ENCODE results near the gene PACSIN2. TPM values are rescaled to one million over a fixed set of nuclear protein-coding genes. Genes with fewer than 3 reads are reported as not detected.

Gene PACSIN2
- total and polyA plus RNA-seq, 2 of the 13 experiments (the other 11 are each of a cell fraction or from before 2014, with no cell fraction given), result 54.1 to 68.8 TPM

DNA sequence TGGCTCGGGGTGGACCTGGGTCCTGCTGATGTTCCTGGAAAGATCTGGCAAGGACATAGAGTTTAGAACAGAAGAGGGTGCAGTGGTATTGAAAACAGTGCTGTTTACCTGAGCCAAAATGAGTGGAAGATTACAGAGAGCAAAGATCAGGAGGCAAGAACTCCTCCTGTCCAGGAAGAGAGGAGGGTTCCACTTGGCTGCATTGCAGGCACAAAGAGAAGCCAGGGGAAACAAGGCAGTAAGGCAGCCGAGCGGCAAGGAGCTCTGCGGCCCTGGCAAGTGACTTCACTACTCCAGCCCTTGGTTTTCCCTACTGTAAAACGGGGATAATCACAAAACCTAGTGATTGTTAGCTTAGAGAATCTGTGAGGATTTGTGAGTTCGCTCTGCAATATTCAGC lies 3.7 kb upstream of the PACSIN2 start (continued):
- TF ChIP-seq, protein P1, sequence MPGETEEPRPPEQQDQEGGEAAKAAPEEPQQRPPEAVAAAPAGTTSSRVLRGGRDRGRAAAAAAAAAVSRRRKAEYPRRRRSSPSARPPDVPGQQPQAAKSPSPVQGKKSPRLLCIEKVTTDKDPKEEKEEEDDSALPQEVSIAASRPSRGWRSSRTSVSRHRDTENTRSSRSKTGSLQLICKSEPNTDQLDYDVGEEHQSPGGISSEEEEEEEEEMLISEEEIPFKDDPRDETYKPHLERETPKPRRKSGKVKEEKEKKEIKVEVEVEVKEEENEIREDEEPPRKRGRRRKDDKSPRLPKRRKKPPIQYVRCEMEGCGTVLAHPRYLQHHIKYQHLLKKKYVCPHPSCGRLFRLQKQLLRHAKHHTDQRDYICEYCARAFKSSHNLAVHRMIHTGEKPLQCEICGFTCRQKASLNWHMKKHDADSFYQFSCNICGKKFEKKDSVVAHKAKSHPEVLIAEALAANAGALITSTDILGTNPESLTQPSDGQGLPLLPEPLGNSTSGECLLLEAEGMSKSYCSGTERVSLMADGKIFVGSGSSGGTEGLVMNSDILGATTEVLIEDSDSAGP (CRISPR knock-in tag; IDR thresholded peaks at IDR 0.05; ENCODE audit: borderline replicate concordance), result peak; percentile 34
- TF ChIP-seq NFE2 (CRISPR knock-in tag; IDR thresholded peaks at IDR 0.05) (no peak), NONO (IDR thresholded peaks at IDR 0.05) (no peak), NONO (CRISPR knock-in tag; conservative IDR thresholded peaks at IDR 0.05) (no peak), ZNF562 (CRISPR knock-in tag; IDR thresholded peaks at IDR 0.05; ENCODE audit: borderline replicate concordance) (no peak), HNRNPLL (IDR thresholded peaks at IDR 0.05; ENCODE audit: low read depth, low read length, poor library complexity, severe bottlenecking) (no peak), ZNF761 (CRISPR knock-in tag; conservative IDR thresholded peaks at IDR 0.05) (peak; percentile 29; the same call in 1 of the 2 replicates), ZNF615 (CRISPR knock-in tag; IDR thresholded peaks at IDR 0.05; ENCODE audit: borderline replicate concordance) (no peak)
- TF ChIP-seq, protein P2, sequence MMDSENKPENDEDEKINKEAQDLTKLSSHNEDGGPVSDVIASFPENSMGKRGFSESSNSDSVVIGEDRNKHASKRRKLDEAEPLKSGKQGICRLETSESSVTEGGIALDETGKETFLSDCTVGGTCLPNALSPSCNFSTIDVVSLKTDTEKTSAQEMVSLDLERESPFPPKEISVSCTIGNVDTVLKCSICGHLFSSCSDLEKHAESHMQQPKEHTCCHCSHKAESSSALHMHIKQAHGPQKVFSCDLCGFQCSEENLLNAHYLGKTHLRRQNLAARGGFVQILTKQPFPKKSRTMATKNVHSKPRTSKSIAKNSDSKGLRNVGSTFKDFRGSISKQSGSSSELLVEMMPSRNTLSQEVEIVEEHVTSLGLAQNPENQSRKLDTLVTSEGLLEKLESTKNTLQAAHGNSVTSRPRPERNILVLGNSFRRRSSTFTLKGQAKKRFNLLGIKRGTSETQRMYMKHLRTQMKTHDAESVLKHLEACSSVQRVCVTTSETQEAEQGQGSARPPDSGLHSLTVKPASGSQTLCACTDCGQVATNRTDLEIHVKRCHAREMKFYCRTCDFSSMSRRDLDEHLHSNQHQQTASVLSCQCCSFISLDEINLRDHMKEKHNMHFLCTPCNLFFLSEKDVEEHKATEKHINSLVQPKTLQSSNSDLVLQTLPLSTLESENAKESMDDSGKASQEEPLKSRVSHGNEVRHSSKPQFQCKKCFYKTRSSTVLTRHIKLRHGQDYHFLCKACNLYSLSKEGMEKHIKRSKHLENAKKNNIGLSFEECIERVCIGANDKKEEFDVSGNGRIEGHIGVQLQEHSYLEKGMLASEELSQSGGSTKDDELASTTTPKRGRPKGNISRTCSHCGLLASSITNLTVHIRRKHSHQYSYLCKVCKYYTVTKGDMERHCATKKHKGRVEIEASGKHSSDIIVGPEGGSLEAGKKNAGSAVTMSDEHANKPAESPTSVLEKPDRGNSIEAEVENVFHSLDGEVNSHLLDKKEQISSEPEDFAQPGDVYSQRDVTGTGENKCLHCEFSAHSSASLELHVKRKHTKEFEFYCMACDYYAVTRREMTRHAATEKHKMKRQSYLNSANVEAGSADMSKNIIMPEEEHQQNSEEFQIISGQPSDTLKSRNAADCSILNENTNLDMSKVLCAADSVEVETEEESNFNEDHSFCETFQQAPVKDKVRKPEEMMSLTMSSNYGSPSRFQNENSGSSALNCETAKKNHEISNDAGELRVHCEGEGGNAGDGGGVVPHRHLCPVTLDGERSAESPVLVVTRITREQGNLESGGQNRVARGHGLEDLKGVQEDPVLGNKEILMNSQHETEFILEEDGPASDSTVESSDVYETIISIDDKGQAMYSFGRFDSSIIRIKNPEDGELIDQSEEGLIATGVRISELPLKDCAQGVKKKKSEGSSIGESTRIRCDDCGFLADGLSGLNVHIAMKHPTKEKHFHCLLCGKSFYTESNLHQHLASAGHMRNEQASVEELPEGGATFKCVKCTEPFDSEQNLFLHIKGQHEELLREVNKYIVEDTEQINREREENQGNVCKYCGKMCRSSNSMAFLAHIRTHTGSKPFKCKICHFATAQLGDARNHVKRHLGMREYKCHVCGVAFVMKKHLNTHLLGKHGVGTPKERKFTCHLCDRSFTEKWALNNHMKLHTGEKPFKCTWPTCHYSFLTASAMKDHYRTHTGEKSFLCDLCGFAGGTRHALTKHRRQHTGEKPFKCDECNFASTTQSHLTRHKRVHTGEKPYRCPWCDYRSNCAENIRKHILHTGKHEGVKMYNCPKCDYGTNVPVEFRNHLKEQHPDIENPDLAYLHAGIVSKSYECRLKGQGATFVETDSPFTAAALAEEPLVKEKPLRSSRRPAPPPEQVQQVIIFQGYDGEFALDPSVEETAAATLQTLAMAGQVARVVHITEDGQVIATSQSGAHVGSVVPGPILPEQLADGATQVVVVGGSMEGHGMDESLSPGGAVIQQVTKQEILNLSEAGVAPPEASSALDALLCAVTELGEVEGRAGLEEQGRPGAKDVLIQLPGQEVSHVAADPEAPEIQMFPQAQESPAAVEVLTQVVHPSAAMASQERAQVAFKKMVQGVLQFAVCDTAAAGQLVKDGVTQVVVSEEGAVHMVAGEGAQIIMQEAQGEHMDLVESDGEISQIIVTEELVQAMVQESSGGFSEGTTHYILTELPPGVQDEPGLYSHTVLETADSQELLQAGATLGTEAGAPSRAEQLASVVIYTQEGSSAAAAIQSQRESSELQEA (CRISPR knock-in tag; IDR thresholded peaks at IDR 0.05; ENCODE audit: not compliant biosample characterization), result no peak
- TF ChIP-seq, protein P3, sequence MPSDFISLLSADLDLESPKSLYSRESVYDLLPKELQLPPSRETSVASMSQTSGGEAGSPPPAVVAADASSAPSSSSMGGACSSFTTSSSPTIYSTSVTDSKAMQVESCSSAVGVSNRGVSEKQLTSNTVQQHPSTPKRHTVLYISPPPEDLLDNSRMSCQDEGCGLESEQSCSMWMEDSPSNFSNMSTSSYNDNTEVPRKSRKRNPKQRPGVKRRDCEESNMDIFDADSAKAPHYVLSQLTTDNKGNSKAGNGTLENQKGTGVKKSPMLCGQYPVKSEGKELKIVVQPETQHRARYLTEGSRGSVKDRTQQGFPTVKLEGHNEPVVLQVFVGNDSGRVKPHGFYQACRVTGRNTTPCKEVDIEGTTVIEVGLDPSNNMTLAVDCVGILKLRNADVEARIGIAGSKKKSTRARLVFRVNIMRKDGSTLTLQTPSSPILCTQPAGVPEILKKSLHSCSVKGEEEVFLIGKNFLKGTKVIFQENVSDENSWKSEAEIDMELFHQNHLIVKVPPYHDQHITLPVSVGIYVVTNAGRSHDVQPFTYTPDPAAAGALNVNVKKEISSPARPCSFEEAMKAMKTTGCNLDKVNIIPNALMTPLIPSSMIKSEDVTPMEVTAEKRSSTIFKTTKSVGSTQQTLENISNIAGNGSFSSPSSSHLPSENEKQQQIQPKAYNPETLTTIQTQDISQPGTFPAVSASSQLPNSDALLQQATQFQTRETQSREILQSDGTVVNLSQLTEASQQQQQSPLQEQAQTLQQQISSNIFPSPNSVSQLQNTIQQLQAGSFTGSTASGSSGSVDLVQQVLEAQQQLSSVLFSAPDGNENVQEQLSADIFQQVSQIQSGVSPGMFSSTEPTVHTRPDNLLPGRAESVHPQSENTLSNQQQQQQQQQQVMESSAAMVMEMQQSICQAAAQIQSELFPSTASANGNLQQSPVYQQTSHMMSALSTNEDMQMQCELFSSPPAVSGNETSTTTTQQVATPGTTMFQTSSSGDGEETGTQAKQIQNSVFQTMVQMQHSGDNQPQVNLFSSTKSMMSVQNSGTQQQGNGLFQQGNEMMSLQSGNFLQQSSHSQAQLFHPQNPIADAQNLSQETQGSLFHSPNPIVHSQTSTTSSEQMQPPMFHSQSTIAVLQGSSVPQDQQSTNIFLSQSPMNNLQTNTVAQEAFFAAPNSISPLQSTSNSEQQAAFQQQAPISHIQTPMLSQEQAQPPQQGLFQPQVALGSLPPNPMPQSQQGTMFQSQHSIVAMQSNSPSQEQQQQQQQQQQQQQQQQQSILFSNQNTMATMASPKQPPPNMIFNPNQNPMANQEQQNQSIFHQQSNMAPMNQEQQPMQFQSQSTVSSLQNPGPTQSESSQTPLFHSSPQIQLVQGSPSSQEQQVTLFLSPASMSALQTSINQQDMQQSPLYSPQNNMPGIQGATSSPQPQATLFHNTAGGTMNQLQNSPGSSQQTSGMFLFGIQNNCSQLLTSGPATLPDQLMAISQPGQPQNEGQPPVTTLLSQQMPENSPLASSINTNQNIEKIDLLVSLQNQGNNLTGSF (CRISPR knock-in tag; IDR thresholded peaks at IDR 0.05), result peak; percentile 87; the same call in 1 of the 2 replicates
- TF ChIP-seq, protein P4, sequence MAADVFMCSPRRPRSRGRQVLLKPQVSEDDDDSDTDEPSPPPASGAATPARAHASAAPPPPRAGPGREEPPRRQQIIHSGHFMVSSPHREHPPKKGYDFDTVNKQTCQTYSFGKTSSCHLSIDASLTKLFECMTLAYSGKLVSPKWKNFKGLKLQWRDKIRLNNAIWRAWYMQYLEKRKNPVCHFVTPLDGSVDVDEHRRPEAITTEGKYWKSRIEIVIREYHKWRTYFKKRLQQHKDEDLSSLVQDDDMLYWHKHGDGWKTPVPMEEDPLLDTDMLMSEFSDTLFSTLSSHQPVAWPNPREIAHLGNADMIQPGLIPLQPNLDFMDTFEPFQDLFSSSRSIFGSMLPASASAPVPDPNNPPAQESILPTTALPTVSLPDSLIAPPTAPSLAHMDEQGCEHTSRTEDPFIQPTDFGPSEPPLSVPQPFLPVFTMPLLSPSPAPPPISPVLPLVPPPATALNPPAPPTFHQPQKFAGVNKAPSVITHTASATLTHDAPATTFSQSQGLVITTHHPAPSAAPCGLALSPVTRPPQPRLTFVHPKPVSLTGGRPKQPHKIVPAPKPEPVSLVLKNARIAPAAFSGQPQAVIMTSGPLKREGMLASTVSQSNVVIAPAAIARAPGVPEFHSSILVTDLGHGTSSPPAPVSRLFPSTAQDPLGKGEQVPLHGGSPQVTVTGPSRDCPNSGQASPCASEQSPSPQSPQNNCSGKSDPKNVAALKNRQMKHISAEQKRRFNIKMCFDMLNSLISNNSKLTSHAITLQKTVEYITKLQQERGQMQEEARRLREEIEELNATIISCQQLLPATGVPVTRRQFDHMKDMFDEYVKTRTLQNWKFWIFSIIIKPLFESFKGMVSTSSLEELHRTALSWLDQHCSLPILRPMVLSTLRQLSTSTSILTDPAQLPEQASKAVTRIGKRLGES (CRISPR knock-in tag; IDR thresholded peaks at IDR 0.05; ENCODE audit: borderline replicate concordance), result no peak
